ENCODE data around the gene ATP9A.

ATP9A gene

DNA sequence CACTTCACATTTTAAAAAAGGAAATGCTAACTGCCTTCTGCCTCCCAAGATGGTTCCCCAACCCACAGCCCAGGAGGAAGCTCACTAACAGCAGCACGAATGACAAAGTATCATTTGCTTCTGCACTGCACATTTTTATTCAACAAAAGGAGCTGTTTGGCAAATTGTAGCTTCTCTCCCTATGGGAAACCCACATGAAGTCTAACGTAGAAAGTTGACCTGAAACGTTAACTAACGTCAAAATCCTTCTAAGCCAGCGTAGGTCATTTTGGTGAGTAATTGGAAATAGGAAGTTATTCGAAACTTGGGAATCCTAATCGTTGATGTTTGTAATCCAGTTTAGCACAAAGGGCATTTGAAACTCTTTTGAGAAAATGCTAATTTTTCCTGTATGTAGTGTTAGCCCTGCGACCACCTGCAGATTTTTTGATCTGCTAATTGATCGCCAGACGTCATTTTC is 31.2 kb upstream of the ATP9A start:
- H3K9me3 ChIP-seq = no peaks in the 10 kb centered on the region; the same call in 1 of the 2 replicates
- TF ChIP-seq, protein P1, sequence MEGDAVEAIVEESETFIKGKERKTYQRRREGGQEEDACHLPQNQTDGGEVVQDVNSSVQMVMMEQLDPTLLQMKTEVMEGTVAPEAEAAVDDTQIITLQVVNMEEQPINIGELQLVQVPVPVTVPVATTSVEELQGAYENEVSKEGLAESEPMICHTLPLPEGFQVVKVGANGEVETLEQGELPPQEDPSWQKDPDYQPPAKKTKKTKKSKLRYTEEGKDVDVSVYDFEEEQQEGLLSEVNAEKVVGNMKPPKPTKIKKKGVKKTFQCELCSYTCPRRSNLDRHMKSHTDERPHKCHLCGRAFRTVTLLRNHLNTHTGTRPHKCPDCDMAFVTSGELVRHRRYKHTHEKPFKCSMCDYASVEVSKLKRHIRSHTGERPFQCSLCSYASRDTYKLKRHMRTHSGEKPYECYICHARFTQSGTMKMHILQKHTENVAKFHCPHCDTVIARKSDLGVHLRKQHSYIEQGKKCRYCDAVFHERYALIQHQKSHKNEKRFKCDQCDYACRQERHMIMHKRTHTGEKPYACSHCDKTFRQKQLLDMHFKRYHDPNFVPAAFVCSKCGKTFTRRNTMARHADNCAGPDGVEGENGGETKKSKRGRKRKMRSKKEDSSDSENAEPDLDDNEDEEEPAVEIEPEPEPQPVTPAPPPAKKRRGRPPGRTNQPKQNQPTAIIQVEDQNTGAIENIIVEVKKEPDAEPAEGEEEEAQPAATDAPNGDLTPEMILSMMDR (IDR thresholded peaks at IDR 0.05; ENCODE audit: low read depth, low read length) = no peak
- H3K4me3 ChIP-seq (ENCODE audit: low read depth, low read length) = no peak overlapping the region
- DNase-seq = no peak
- no peaks in the 10 kb centered on the region for H3K4me1 ChIP-seq
- H3K36me3 ChIP-seq = no peaks in the 10 kb centered on the region
- H3K27me3 ChIP-seq = peaks cover 57% of the 10 kb centered on the region

DNA sequence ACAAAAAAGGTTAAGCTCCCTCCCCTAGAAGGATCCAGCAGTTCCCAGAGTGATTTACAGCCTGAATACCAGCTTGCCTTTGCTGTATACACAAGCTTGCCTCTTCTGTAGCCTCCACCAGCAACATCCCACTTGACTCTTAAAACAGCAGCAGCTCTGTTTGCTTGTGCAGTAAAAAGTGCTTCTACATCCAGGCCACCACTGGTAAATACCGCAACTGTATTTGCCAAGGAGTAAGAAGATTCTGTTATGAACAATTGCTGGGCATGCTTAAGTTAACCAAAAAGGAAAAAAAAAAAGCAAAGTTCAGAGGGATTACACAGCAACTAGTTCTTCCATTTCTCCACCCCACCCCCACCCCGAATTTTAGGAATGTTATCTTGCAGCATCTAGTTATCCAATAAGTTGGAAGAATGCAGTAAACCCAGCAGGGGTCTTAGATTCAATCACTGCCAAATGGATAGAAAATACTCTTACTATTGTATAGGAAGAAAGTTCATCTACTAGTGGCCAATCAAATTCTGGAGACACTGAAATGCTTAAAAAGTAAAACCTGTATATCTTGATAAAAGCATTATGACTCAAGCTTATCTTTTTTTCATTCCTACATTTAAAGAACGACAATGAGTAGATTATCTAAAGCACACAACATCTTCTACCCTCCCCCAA is 29.3 kb upstream of the ATP9A start:
- DNase-seq = no peak
- H3K4me3 ChIP-seq (ENCODE audit: low read depth, low read length) = no peak overlapping the region
- TF ChIP-seq, protein P1 (IDR thresholded peaks at IDR 0.05; ENCODE audit: low read depth, low read length) = no peak

DNA sequence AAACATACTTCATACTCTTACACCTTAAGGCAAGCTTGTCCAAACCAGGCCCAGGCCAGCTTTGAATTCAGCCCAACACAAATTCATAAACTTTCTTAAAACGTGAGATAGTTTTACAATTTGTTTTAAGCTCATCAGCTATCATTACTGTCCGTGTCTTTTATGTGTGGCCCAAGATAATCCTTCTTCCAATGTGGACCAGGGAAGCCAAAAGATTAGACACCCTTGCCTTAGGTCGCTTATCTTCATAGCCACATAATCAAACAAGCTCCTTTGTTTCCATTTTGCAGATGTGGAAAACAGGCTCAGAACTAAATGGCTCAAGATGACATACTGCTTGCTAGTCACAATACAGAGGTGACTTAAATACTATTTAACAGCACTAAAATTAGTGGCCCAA is 28.1 kb upstream of the ATP9A start:
- DNase-seq = no peak
- Histone ChIP-seq H3K36me3 (no peaks in the 10 kb centered on the region), H3K27me3 (peaks cover 34% of the 10 kb centered on the region), H3K4me1 (no peaks in the 10 kb centered on the region), H3K4me3 (ENCODE audit: low read depth, low read length) (no peak overlapping the region), H3K9me3 (no peaks in the 10 kb centered on the region)
- TF ChIP-seq, protein P1 (IDR thresholded peaks at IDR 0.05; ENCODE audit: low read depth, low read length) = no peak

More for the DNA sequence above, 29.3 kb upstream of the ATP9A start:
- Histone ChIP-seq H3K27me3 (peaks cover 45% of the 10 kb centered on the region), H3K36me3 (no peaks in the 10 kb centered on the region), H3K4me1 (no peaks in the 10 kb centered on the region), H3K9me3 (no peaks in the 10 kb centered on the region)

DNA sequence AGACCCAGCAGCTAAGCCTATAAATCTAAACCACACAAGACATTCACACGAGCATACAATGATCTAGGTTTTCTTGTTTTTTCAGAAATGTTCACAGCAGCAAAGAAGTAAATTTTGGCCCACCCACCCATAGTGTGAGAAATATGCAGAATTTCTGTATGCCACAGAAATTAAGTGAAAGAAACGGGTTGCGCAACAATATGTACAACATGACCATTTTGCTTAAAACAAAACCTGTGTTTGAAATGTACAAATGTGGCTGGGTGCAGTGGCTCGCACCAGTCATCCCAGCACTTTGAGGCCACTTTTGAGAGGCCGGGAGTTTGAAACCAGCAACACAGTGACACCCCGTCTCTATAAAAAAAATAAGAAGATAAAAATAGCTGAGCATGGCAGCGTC is 24.8 kb upstream of the ATP9A start:
- Histone ChIP-seq H3K4me3 (ENCODE audit: low read depth, low read length) (no peak overlapping the region), H3K36me3 (no peaks in the 10 kb centered on the region), H3K27me3 (peaks cover 7% of the 10 kb centered on the region), H3K4me1 (no peaks in the 10 kb centered on the region), H3K9me3 (no peaks in the 10 kb centered on the region)
- TF ChIP-seq, protein P1 (IDR thresholded peaks at IDR 0.05; ENCODE audit: low read depth, low read length) = no peak
- no peak for DNase-seq

DNA sequence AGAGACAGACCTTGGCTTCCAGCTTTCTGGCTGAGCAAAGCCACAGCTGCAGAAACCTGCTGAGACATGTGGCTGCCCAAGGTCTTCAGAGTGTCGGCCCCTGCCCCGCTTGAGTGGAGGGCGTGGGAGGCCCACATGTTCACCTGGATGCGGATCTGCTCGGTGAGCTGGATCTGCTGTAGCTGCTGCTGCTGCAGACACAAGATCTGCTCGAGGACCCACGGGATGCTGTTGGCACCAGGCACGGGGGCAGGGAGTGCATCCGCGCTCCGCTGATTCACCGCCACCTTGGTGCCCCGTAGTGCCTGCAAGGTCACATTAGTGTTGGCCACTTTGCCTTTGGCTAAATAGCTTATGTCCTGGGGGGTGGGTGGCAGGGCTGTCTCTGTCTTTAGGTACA is 23.4 kb upstream of the ATP9A start:
- peaks cover 4% of the 10 kb centered on the region for H3K27me3 ChIP-seq
- TF ChIP-seq, protein P1 (IDR thresholded peaks at IDR 0.05; ENCODE audit: low read depth, low read length) = no peak
- H3K9me3 ChIP-seq = no peaks in the 10 kb centered on the region
- no peak for DNase-seq
- H3K4me1 ChIP-seq = no peaks in the 10 kb centered on the region
- H3K36me3 ChIP-seq = no peaks in the 10 kb centered on the region
- H3K4me3 ChIP-seq (ENCODE audit: low read depth, low read length) = no peak overlapping the region

DNA sequence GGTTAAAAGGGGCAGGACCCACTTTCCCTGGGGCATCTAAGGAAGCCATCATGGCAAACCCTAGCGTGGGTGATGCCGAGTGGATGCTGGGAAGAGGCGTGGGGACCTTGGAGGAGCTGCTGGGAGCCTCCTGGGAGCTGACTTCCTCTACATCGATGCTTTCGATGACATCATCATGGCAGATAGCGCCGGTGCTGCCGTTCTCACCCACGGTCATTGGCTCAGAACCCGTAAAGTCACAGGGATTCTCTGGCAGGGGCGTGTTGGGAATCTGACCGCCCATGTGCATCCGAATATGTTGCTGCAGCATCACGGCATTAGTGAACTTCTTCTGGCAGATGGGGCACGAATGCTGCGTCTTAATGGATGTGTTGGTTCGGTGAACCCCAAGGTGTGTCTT is 22.1 kb upstream of the ATP9A start:
- Histone ChIP-seq H3K27me3 (peaks cover 4% of the 10 kb centered on the region), H3K9me3 (no peaks in the 10 kb centered on the region), H3K36me3 (no peaks in the 10 kb centered on the region), H3K4me3 (ENCODE audit: low read depth, low read length) (no peak overlapping the region), H3K4me1 (no peaks in the 10 kb centered on the region)
- TF ChIP-seq, protein P1 (IDR thresholded peaks at IDR 0.05; ENCODE audit: low read depth, low read length) = no peak
- DNase-seq = no peak

Data from BE2C (cell line).